T-helper 2 cell treated with Interferon-gamma antibody and Interleukin-4, amounts not matched to agents 5 μg/mL and 100 μg/mL, for 36 hours (primary cell): ENCODE measurements around the gene MED15.
"Not testable (repeated sequence)": the region's sequence is repeated elsewhere in the genome, so short reads cannot be mapped to it uniquely, and the experiment has no call there.

ENCODE experiments used
- DNase-seq: peaks from one replicate; pipeline ENCODE4 v3.0.0; 2021; ENCODE audit warnings: low spot score
- H3K27ac Mint-ChIP-seq: one replicate; pipeline ENCODE4 v1.8.0; 2021; ENCODE audit warnings: mild to moderate bottlenecking, mixed read lengths
- H3K27me3 Mint-ChIP-seq: one replicate; pipeline ENCODE4 v1.8.0; 2021; ENCODE audit warnings: low read depth, mixed read lengths
- H3K36me3 Mint-ChIP-seq: one replicate; pipeline ENCODE4 v1.8.0; 2021; ENCODE audit warnings: low read depth, mixed read lengths
- H3K4me1 Mint-ChIP-seq: one replicate; pipeline ENCODE4 v1.8.0; 2021; ENCODE audit warnings: low read depth, mixed read lengths
- H3K4me3 Mint-ChIP-seq: one replicate; pipeline ENCODE4 v1.8.0; 2022; ENCODE audit warnings: mild to moderate bottlenecking, moderate library complexity, mixed read lengths
- H3K9me3 Mint-ChIP-seq: one replicate; pipeline ENCODE4 v1.8.0; 2021; ENCODE audit warnings: mixed read lengths

MED15 gene

DNA sequence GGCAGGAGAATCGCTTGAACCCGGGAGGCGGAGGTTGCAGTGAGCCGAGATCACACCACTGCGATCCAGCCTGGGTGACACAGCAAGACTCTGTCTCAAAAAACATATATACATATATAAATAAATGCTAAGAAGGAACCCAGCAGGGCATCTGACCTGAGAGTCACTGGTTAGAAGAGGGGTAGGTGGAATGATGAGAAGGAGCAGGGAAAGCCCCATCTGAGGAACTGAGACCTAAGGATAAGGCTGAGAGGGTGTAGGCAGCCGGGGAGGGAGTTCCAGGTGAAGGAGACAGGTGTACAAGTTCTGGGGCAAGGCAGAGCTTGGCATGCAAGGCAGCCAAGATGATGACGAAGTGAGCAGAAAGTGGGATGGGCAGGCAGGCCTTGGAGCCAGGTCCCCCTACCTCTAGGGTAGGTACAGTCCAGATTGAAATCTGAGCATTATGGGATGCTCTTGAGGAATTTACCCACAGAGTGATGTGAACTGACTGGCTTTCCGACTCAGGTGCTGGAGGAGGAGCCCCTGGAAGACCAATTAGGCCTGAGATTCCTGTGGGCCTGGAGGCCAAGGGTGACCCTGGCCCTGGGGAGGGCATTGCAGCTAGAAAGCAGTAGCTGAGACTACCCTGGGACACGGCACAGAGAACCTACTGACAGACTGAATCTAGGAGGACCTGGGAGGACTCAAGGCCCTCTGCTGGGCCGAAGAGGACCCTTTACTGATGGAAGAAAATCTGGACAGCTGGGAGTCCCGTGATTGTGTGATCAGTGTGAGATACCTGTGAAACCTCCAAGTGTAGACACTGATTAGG is 34.6 kb upstream of the MED15 start:
- no peak for DNase-seq
- Mint-ChIP-seq H3K9me3 (no peaks in the 10 kb centered on the region), H3K4me3 (no peak overlapping the region), H3K4me1 (peaks cover 30% of the 10 kb centered on the region), H3K27ac (peak overlapping the region; percentile 78), H3K36me3 (peaks cover 33% of the 10 kb centered on the region), H3K27me3 (no peaks in the 10 kb centered on the region)

DNA sequence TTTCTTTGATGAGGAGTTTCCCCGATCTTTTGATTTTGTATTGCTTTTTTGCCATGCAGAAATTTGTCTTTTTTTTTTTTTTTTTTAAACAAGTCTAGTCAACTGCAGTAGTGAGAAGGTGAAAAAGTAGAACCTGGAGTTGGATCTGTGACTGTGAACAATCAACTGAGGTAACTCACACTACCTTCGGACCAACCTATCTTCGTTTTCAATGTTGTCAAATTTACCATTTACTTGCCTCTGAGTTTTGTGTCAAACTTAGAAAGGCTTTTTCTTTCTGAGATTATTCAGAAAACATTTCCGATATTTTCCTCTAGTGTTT is 32.3 kb upstream of the MED15 start:
- H3K36me3 Mint-ChIP-seq: peaks cover 31% of the 10 kb centered on the region
- peak overlapping the region; percentile 51 for H3K4me3 Mint-ChIP-seq
- peaks cover 31% of the 10 kb centered on the region for H3K4me1 Mint-ChIP-seq
- no peak for DNase-seq
- peak overlapping the region; percentile 75 for H3K27ac Mint-ChIP-seq
- no peaks in the 10 kb centered on the region for H3K9me3 Mint-ChIP-seq
- no peaks in the 10 kb centered on the region for H3K27me3 Mint-ChIP-seq

DNA sequence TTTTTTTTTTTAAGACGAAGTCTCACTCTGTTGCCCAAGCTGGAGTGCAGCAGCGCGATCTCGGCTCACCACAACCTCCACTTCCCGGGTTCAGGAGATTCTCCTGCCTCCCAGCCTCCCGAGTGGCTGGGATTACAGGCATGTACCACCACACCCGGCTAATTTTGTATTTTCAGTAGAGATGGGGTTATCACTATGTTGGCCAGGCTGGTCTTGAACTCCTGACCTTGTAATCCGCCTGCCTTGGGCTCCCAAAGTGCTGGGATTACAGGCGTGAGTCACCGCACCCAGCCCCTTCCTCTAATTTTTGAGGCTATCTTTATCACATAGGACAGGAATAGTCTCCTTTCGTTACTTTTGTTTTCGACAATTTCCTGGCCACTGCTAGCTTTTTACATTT is 31.8 kb upstream of the MED15 start:
- H3K4me3 Mint-ChIP-seq: peak overlapping the region; percentile 51
- peak overlapping the region; percentile 75 for H3K27ac Mint-ChIP-seq
- not testable (repeated sequence) for DNase-seq, H3K27me3 Mint-ChIP-seq, H3K9me3 Mint-ChIP-seq
- peaks cover 32% of the 10 kb centered on the region for H3K36me3 Mint-ChIP-seq
- H3K4me1 Mint-ChIP-seq: peaks cover 34% of the 10 kb centered on the region

DNA sequence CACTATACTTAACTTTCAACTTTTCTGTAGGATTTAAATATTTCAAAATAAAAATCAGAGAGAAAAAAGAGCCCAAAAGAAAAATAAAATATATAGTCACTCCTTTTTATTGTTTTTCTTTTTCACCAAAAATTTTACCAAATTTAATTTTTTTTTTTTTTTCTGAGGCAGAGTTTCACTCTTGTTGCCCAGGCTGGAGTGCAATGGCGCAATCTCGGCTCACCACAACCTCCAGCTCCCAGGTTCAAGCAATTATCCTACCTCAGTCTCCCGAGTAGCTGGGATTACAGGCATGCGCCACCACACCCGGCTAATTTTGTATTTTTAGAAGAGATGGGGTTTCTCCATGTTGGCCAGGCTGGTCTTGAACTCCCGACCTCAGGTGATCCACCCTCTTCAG is 29.4 kb upstream of the MED15 start:
- not testable (repeated sequence) for DNase-seq, H3K4me3 Mint-ChIP-seq, H3K9me3 Mint-ChIP-seq, H3K27ac Mint-ChIP-seq, H3K27me3 Mint-ChIP-seq
- Mint-ChIP-seq H3K36me3 (peaks cover 27% of the 10 kb centered on the region), H3K4me1 (peaks cover 31% of the 10 kb centered on the region)

DNA sequence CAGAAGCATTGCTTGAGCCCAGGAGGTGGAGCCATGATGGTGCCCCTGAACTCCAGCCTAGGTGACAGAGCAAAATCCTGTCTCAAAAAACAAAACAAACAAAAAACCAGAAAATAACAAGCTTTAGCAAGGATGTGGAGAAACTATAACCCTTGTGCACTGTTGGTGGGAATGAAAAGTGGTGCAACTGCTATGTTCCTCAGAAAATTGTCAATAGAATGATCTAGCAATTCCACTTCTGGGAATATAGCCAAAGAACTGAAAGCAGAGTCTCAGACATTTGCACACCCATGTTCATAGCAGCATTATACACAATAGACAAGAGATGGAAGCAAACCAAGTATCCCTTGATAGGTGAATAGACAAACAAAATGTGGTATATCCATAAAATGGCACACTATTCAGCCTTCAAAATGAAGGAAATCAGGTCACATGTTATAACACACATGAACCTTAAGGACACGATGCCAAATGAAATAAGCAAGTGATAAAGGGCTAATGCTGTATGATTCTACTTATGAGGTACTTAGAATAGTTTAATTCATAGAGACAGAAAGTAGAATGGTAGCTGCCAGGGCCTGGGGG is 27.7 kb upstream of the MED15 start:
- H3K27ac Mint-ChIP-seq: peak overlapping the region; percentile 4

DNA sequence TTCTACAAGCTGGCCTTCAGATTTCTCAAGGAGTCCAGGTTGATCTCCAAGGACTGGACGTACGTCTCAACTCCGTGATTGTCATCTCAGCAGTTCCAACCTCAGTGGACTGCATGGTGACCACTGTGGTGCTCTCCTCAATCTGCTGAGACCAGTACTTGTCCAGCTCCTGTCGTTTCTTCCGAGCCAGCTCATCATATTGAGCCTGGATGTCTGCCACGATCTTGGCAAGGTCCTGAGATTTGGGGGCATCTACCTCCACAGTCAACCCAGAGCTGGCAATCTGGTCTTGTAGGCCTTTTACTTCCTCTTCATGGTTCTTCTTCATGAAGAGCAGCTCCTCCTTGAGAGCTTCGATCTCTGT is 24.3 kb upstream of the MED15 start:
- Mint-ChIP-seq H3K4me1 (peaks cover 16% of the 10 kb centered on the region), H3K36me3 (peaks cover 39% of the 10 kb centered on the region)
- not testable (repeated sequence) for H3K4me3 Mint-ChIP-seq, H3K9me3 Mint-ChIP-seq, DNase-seq, H3K27me3 Mint-ChIP-seq, H3K27ac Mint-ChIP-seq

More for the DNA sequence above, 27.7 kb upstream of the MED15 start:
- Mint-ChIP-seq H3K36me3 (peaks cover 33% of the 10 kb centered on the region), H3K4me3 (no peak overlapping the region), H3K9me3 (no peaks in the 10 kb centered on the region), H3K4me1 (peaks cover 26% of the 10 kb centered on the region), H3K27me3 (no peaks in the 10 kb centered on the region)
- no peak for DNase-seq

DNA sequence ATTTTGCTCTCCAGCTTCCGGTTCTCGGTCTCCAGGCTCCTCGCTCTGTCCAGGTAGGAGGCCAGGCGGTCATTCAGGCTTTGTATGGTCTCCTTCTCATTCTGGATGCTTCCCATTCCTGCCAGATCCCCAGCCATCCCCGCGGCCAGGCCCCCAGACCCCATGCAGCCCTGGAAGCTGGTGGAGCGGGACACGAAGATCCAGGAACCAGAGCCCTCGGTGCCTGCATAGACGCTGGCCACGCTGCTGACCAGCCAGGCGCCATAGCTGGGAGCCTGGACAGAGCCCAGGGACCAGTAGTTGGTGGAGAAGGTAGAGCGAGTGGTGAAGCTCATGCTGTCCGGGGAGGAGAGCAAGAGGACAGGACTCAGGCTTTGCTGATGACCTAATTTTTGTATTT is 23.6 kb upstream of the MED15 start:
- DNase-seq: no peak
- Mint-ChIP-seq H3K4me3 (no peak overlapping the region), H3K9me3 (no peaks in the 10 kb centered on the region), H3K36me3 (peaks cover 44% of the 10 kb centered on the region), H3K4me1 (peaks cover 17% of the 10 kb centered on the region), H3K27me3 (no peaks in the 10 kb centered on the region), H3K27ac (no peak overlapping the region)

DNA sequence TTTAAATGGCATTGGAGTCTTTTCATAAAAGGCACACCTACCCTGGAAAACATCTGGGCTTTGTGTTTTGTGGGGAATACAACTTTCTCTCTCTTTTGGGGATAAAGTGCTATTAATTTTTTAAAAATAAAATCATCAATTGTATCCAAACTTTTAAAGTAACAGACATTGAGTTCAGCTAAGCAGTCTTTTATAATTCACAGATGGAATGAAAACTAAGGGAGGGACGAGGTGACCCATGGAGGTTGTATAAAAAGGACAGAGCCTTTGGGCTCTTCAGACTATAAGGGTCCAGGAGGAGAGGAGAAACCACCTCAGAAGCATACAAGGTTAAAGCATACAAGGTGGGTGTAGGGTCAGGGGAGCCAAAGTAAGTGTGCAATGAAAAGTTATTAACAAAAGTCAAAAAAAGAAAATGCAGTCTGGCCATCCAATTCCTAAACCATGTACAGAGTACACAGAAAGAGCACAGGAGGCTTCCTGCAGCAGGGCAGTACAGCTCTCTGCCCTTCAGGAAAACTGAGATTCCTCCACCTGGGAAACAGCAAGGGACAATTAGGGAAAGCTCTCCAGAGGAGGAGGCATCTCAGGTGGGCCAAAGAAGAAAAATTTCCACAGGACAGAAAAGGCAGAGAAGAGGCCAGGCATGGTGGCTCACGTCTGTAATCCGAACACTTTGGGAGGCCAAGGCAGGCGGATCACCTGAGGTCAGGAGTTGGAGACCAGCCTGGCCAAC is 22.3 kb upstream of the MED15 start:
- Mint-ChIP-seq H3K4me3 (no peak overlapping the region), H3K27me3 (no peaks in the 10 kb centered on the region), H3K4me1 (peaks cover 14% of the 10 kb centered on the region), H3K36me3 (peaks cover 44% of the 10 kb centered on the region), H3K27ac (no peak overlapping the region), H3K9me3 (no peaks in the 10 kb centered on the region)
- no peak for DNase-seq

DNA sequence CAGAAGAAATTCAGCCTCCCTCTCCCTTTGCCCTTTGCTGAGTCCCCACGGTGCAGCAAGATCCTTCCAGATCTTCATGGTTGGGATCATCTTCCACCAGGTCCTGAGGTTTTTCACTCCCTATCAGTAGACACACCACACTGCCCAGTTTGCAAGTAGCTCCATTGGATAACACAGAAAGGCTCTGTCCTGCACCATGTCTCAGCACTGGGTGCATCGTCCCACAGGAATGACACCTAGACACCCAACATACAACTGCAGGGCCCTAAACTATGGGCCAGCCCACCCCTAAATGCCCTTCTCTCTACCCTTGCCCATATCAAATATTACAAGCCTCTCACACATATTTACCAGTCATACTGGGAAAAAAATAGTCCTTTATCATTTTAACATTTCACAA is 21.2 kb upstream of the MED15 start:
- no peak for DNase-seq
- Mint-ChIP-seq H3K4me1 (peaks cover 18% of the 10 kb centered on the region), H3K36me3 (peaks cover 41% of the 10 kb centered on the region), H3K27ac (no peak overlapping the region), H3K4me3 (no peak overlapping the region), H3K9me3 (no peaks in the 10 kb centered on the region), H3K27me3 (no peaks in the 10 kb centered on the region)

DNA sequence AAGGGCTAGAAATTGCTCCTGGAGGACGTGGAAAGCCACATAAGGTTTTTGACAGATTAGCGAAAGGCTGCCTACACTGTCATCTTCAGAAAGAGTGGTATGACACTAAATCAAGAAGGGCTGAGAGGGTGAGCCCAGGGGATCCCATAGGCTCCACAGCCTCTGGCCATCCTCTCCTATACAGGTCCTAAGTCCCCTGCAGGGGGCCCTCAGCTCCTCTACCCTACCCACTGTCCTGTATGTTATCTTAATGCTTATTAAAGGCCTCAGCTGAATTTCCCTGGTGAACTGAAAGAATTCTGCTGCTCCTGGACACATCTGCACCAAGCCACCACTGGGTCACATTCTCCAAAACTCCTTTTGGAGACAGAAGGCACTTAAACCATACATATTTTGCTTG is 19.7 kb upstream of the MED15 start:
- H3K4me1 Mint-ChIP-seq: peaks cover 25% of the 10 kb centered on the region
- no peaks in the 10 kb centered on the region for H3K9me3 Mint-ChIP-seq
- H3K4me3 Mint-ChIP-seq: no peak overlapping the region
- H3K36me3 Mint-ChIP-seq: peaks cover 39% of the 10 kb centered on the region
- no peaks in the 10 kb centered on the region for H3K27me3 Mint-ChIP-seq
- DNase-seq: no peak
- H3K27ac Mint-ChIP-seq: no peak overlapping the region

DNA sequence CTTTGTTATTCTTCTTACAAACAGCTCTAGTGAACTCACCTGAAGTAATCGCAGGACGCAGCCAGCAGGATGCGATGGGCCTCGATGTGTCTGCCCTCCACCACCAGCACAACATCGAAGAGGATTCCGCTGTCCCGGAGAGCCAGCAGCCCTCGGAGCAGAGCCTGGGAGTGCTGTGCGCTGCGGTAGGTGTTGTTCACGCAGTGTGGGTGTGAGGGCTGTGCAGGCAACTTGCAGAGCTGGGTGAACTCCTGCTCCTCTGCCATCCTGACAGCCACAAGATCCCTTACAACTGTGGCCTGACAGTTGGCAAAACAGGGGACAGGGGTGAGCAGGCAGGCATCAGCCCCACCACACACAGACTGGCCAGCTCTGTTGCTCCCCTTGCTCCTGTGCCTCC is 18.5 kb upstream of the MED15 start:
- Mint-ChIP-seq H3K9me3 (no peaks in the 10 kb centered on the region), H3K4me3 (no peak overlapping the region), H3K36me3 (peaks cover 34% of the 10 kb centered on the region), H3K4me1 (peaks cover 33% of the 10 kb centered on the region), H3K27ac (no peak overlapping the region), H3K27me3 (no peaks in the 10 kb centered on the region)
- no peak for DNase-seq

DNA sequence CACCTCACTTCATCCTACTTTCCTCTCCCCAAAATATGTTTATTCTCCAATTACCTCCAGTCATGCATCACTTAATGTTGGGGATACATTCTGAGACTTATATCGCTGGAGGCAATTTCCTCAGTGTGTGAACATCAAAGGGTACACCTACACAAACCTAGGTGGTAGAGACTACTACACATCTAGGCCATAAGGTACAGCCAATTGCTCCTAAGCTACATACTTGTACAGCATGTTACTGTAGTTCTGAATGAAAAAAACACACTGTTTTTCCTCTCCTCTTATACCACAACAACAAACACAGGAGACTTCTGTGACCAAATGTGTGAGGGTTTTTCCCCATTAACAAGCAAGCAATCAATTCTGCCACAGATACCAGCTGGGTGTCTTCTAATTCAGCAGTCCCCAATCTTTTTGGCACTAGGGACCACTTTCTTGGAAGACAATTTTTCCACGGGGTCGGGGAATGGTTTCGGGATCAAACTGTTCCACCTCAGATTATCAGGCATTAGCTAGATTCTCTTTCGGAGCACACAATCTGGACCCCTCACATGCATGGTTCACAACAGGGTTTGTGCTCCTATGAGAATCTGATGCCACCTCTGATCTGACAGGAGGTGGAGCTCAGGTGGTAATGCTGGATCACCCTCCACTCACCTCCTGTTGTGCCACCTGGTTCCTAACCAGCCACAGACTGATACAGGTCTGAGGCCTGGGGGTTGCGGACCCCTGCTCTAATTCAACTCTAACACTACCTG is 17.0 kb upstream of the MED15 start:
- peak overlapping the region; percentile 47 for H3K27ac Mint-ChIP-seq
- peaks cover 37% of the 10 kb centered on the region for H3K4me1 Mint-ChIP-seq
- peaks cover 29% of the 10 kb centered on the region for H3K36me3 Mint-ChIP-seq
- no peak overlapping the region for H3K4me3 Mint-ChIP-seq
- no peaks in the 10 kb centered on the region for H3K27me3 Mint-ChIP-seq
- no peak for DNase-seq
- H3K9me3 Mint-ChIP-seq: no peaks in the 10 kb centered on the region

DNA sequence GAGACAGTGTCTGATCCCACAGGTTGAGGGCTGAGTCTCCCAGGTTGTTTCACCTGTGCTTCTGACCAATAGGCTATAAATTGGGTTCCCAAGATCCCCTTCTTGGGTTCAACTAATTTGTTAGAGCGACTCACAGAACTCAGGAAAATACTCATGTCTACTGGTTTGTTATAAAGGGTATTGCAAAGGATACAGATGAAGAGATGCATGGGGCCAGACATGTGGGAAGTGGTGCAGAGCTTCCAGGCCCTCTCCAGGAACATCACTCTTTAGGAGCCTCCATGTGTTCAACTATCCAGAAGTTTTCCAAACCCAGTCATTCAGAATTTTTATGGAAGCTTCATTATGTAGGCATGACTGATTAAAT is 16.5 kb upstream of the MED15 start:
- peak overlapping the region; percentile 47 for H3K27ac Mint-ChIP-seq
- DNase-seq: no peak
- H3K4me3 Mint-ChIP-seq: no peak overlapping the region
- peaks cover 37% of the 10 kb centered on the region for H3K4me1 Mint-ChIP-seq
- no peaks in the 10 kb centered on the region for H3K9me3 Mint-ChIP-seq
- no peaks in the 10 kb centered on the region for H3K27me3 Mint-ChIP-seq
- H3K36me3 Mint-ChIP-seq: peaks cover 29% of the 10 kb centered on the region

DNA sequence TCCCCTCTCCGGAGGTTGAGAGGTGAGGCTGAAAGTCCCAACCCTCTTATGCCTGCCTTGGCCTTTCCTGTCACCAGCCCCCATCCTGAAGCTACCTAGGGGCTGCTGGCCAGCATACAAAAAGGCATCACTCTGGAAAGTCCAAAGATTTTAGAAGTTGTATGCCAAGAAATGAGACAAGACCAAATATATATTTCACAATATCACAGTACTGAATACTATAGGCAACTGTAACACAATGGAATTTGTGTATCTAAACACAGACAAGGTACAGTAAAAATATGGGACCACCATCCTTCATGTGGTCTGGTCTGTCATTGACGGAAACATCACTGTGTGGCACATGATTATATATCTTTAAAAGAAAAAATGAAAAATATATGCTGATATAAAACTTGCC is 16.1 kb upstream of the MED15 start:
- Mint-ChIP-seq H3K9me3 (no peaks in the 10 kb centered on the region), H3K27me3 (no peaks in the 10 kb centered on the region), H3K4me3 (no peak overlapping the region), H3K27ac (no peak overlapping the region), H3K36me3 (peaks cover 26% of the 10 kb centered on the region), H3K4me1 (peaks cover 37% of the 10 kb centered on the region)
- no peak for DNase-seq
